ENCODE results near the gene ETFDH.
"Not testable (repeated sequence)": the region's sequence is repeated elsewhere in the genome, so short reads cannot be mapped to it uniquely, and the experiment has no call there.

Gene ETFDH

GRCh38 chr4:158678767-158679166 is 6.7 kb downstream of the ETFDH start:
- DNase-seq (ENCODE audit: low read depth, low spot score), result no peak

GRCh38 chr4:158681629-158682028 is 9.5 kb downstream of the ETFDH start:
- no peak for DNase-seq (ENCODE audit: low read depth, low spot score)

GRCh38 chr4:158682066-158682465 is 10.0 kb downstream of the ETFDH start:
- DNase-seq (ENCODE audit: low read depth, low spot score), result no peak

- no peak for DNase-seq (ENCODE audit: low read depth, low spot score)
These were observed 16.7 kb downstream of the ETFDH start for GRCh38 chr4:158688813-158689212.

GRCh38 chr4:158704274-158704673 is 32.2 kb downstream of the ETFDH start:
- DNase-seq (ENCODE audit: low read depth, low spot score), result no peak

- DNase-seq (ENCODE audit: low read depth, low spot score), result no peak
These were observed 38.7 kb downstream of the ETFDH start for GRCh38 chr4:158710814-158711213.

GRCh38 chr4:158712622-158713021 is 40.5 kb downstream of the ETFDH start:
- DNase-seq (ENCODE audit: low read depth, low spot score), result not testable (repeated sequence)

GRCh38 chr4:158714937-158715336 is 42.8 kb downstream of the ETFDH start:
- DNase-seq (ENCODE audit: low read depth, low spot score), result no peak

- DNase-seq (ENCODE audit: low read depth, low spot score), result no peak
These were observed 43.7 kb downstream of the ETFDH start for GRCh38 chr4:158715802-158716201.

- DNase-seq (ENCODE audit: low read depth, low spot score), result no peak
These were observed 49.6 kb downstream of the ETFDH start for GRCh38 chr4:158721680-158722079.

GRCh38 chr4:158722291-158722916 is 50.3 kb downstream of the ETFDH start:
- DNase-seq (ENCODE audit: low read depth, low spot score), result no peak

- DNase-seq (ENCODE audit: low read depth, low spot score), result peak; percentile 70
These were observed 51.1 kb downstream of the ETFDH start, which contains the start of gene PPID for GRCh38 chr4:158722917-158723793. Gene PPID (minus strand): TSS chr4:158723396. CDS start chr4:158723288, 108 bp downstream.

GRCh38 chr4:158724637-158725036 is 52.5 kb downstream of the ETFDH start:
- no peak for DNase-seq (ENCODE audit: low read depth, low spot score)

- DNase-seq (ENCODE audit: low read depth, low spot score), result no peak
These were observed 54.5 kb downstream of the ETFDH start for GRCh38 chr4:158726633-158727032.

- no peak for DNase-seq (ENCODE audit: low read depth, low spot score)
These were observed 56.1 kb downstream of the ETFDH start for GRCh38 chr4:158728236-158728635.

GRCh38 chr4:158729716-158730559 is 57.8 kb downstream of the ETFDH start:
- peak; percentile 6 for DNase-seq (ENCODE audit: low read depth, low spot score)

GRCh38 chr4:158738866-158739265 is 66.8 kb downstream of the ETFDH start:
- DNase-seq (ENCODE audit: low read depth, low spot score), result no peak

- no peak for DNase-seq (ENCODE audit: low read depth, low spot score)
These were observed 67.5 kb downstream of the ETFDH start for GRCh38 chr4:158739600-158739999.

- no peak for DNase-seq (ENCODE audit: low read depth, low spot score)
These were observed 69.4 kb downstream of the ETFDH start for GRCh38 chr4:158741326-158742021.

- DNase-seq (ENCODE audit: low read depth, low spot score), result not testable (repeated sequence)
These were observed 74.4 kb downstream of the ETFDH start for GRCh38 chr4:158746537-158746936.

GRCh38 chr4:158750379-158750778 is 78.3 kb downstream of the ETFDH start:
- no peak for DNase-seq (ENCODE audit: low read depth, low spot score)
